ENCODE results near the gene PPIF.

DNA sequence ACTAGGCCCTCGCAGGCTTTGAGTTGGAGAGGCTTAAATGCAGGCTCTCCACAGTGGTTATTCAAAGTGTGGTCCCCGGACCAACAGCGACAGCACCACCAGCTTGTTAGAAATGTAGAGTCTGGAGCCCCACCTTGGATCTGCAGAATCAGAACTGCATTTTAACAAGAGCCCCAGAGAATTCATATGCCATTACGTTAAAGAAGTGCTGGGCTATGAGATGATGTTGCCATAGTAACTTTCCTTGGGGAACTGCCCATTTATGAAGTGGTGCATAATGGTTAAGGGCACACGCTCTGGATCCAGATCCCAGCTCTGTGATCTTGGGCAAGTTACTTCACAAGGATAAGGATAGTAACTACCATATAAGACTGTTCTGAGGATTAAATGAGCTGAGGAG, 49.3 kb downstream of the PPIF start:
- TF ChIP-seq KLF16 (tag by site-specific recombination; IDR thresholded peaks at IDR 0.05) (no peak), ZNF138 (tag by site-specific recombination; IDR thresholded peaks at IDR 0.05; ENCODE audit: borderline replicate concordance) (no peak), ZBTB7A (tag by site-specific recombination; IDR thresholded peaks at IDR 0.05; ENCODE audit: low read depth) (no peak)
- TF ChIP-seq, protein P1, sequence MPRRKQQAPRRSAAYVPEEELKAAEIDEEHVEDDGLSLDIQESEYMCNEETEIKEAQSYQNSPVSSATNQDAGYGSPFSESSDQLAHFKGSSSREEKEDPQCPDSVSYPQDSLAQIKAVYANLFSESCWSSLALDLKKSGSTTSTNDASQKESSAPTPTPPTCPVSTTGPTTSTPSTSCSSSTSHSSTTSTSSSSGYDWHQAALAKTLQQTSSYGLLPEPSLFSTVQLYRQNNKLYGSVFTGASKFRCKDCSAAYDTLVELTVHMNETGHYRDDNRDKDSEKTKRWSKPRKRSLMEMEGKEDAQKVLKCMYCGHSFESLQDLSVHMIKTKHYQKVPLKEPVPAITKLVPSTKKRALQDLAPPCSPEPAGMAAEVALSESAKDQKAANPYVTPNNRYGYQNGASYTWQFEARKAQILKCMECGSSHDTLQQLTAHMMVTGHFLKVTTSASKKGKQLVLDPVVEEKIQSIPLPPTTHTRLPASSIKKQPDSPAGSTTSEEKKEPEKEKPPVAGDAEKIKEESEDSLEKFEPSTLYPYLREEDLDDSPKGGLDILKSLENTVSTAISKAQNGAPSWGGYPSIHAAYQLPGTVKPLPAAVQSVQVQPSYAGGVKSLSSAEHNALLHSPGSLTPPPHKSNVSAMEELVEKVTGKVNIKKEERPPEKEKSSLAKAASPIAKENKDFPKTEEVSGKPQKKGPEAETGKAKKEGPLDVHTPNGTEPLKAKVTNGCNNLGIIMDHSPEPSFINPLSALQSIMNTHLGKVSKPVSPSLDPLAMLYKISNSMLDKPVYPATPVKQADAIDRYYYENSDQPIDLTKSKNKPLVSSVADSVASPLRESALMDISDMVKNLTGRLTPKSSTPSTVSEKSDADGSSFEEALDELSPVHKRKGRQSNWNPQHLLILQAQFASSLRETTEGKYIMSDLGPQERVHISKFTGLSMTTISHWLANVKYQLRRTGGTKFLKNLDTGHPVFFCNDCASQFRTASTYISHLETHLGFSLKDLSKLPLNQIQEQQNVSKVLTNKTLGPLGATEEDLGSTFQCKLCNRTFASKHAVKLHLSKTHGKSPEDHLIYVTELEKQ (tag by site-specific recombination; IDR thresholded peaks at IDR 0.05; ENCODE audit: borderline replicate concordance), result no peak
- TF ChIP-seq, protein P2, sequence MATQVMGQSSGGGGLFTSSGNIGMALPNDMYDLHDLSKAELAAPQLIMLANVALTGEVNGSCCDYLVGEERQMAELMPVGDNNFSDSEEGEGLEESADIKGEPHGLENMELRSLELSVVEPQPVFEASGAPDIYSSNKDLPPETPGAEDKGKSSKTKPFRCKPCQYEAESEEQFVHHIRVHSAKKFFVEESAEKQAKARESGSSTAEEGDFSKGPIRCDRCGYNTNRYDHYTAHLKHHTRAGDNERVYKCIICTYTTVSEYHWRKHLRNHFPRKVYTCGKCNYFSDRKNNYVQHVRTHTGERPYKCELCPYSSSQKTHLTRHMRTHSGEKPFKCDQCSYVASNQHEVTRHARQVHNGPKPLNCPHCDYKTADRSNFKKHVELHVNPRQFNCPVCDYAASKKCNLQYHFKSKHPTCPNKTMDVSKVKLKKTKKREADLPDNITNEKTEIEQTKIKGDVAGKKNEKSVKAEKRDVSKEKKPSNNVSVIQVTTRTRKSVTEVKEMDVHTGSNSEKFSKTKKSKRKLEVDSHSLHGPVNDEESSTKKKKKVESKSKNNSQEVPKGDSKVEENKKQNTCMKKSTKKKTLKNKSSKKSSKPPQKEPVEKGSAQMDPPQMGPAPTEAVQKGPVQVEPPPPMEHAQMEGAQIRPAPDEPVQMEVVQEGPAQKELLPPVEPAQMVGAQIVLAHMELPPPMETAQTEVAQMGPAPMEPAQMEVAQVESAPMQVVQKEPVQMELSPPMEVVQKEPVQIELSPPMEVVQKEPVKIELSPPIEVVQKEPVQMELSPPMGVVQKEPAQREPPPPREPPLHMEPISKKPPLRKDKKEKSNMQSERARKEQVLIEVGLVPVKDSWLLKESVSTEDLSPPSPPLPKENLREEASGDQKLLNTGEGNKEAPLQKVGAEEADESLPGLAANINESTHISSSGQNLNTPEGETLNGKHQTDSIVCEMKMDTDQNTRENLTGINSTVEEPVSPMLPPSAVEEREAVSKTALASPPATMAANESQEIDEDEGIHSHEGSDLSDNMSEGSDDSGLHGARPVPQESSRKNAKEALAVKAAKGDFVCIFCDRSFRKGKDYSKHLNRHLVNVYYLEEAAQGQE (tag by site-specific recombination; IDR thresholded peaks at IDR 0.05), result no peak
- TF ChIP-seq, protein P3, sequence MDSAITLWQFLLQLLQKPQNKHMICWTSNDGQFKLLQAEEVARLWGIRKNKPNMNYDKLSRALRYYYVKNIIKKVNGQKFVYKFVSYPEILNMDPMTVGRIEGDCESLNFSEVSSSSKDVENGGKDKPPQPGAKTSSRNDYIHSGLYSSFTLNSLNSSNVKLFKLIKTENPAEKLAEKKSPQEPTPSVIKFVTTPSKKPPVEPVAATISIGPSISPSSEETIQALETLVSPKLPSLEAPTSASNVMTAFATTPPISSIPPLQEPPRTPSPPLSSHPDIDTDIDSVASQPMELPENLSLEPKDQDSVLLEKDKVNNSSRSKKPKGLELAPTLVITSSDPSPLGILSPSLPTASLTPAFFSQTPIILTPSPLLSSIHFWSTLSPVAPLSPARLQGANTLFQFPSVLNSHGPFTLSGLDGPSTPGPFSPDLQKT (IDR thresholded peaks at IDR 0.05; ENCODE audit: borderline replicate concordance, low read depth, low read length), result no peak
